Measurements from ENCODE around the gene GNPTG.
A peak's percentile ranks its signal among the peaks of the same experiment; 100 is the strongest.

DNA sequence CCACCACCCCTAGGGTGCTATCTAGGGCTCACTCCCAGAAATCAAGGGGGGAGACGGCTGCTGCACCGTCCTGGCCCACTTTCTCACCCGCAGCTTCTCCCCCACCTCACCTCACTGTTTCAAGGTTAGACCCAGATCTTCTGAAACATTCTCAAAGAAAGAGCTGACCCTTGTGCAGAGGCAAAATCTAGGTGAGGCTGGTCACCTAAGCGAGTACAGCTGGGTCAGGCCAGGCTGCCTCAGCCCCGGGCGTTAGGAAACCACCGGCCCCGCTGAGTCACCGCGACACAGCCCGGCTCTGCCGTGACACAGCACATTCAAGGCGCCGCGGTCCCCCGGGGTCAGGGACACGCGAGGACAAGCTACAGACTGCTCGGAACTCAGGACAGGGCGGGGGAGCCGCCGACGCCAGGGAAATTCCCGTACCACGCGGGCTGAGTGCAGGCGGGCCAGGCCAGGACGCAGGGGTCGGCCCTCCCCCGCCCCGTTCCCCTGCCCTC lies 27.1 kb downstream of the GNPTG start:
- TF ChIP-seq, protein P1, sequence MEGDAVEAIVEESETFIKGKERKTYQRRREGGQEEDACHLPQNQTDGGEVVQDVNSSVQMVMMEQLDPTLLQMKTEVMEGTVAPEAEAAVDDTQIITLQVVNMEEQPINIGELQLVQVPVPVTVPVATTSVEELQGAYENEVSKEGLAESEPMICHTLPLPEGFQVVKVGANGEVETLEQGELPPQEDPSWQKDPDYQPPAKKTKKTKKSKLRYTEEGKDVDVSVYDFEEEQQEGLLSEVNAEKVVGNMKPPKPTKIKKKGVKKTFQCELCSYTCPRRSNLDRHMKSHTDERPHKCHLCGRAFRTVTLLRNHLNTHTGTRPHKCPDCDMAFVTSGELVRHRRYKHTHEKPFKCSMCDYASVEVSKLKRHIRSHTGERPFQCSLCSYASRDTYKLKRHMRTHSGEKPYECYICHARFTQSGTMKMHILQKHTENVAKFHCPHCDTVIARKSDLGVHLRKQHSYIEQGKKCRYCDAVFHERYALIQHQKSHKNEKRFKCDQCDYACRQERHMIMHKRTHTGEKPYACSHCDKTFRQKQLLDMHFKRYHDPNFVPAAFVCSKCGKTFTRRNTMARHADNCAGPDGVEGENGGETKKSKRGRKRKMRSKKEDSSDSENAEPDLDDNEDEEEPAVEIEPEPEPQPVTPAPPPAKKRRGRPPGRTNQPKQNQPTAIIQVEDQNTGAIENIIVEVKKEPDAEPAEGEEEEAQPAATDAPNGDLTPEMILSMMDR (IDR thresholded peaks at IDR 0.05), result peak in 1 of 3 donors; percentile 8
- TF ChIP-seq POLR2A (IDR thresholded peaks at IDR 0.05), result no peak
